B cell (primary cell): Measurements from ENCODE around the gene TJAP1. TPM values are rescaled to one million over a fixed set of nuclear protein-coding genes. Genes with fewer than 3 reads are reported as not detected.

Source experiments
- ATAC-seq: fragments of 200-7000 bp; cut with Tn5 transposase; one replicate; pipeline ENCODE4 v1.10.0; 2021; ENCODE audit warnings: low read depth, mild to moderate bottlenecking, moderate number of reproducible peaks, moderate library complexity
- CTCF ChIA-PET: fragments of 350-600 bp; sonication (Branson Sonifier 250); formaldehyde crosslinking; loops from one replicate; lab custom pipeline; 2021; ENCODE audit warnings: antibody characterized with exemption, inconsistent platforms; lab: Charles Lee
- POLR2A ChIA-PET: fragments of 350-600 bp; sonication (Branson Sonifier 250); formaldehyde crosslinking; loops from one replicate; lab custom pipeline; 2021; ENCODE audit warnings: antibody characterized with exemption; lab: Charles Lee
- DNase-seq: peaks from one replicate; pipeline ENCODE4 v3.0.0; 2013
- H2AFZ ChIP-seq: 2 replicates; pipeline ENCODE4 v1.6.1; 2012; ENCODE audit warnings: mild to moderate bottlenecking, low read depth, low read length; ENCODE audit not compliant: insufficient read depth, poor library complexity, severe bottlenecking
- H3K27ac ChIP-seq, 2 donors: 1 replicate in 1 of 2; 2 replicates in 1 of 2; pipeline ENCODE4 v1.5.1; 2012 to 2013; ENCODE audit warnings: low read length in 2 of 2, mild to moderate bottlenecking in 2 of 2, moderate library complexity in 1 of 2
- H3K27me3 ChIP-seq, 4 experiments: fragments of 200-600 bp in 1 of 4; sonication (generic) in 1 of 4; replicated peaks in 1 of 4; 1 replicate in 2 of 4; 2 replicates in 2 of 4; pipeline versions ENCODE4 v1.6.1 to v1.7.0; 2013 to 2016; ENCODE audit warnings: low read length in 3 of 4, mild to moderate bottlenecking in 2 of 4, mixed read lengths in 1 of 4, moderate library complexity in 1 of 4; ENCODE audit not compliant: insufficient read depth in 4 of 4, control insufficient read depth in 3 of 4; ENCODE audit errors: control extremely low read depth in 1 of 4
- H3K36me3 ChIP-seq, 2 experiments: replicated peaks in 1 of 2; 1 replicate in 1 of 2; 2 replicates in 1 of 2; pipeline versions ENCODE4 v1.6.1 to v1.7.1; 2013; ENCODE audit warnings: low read length in 1 of 2; ENCODE audit not compliant: insufficient read depth in 2 of 2, control insufficient read depth in 1 of 2; ENCODE audit errors: control extremely low read depth in 1 of 2, extremely low read depth in 1 of 2
- H3K4me1 ChIP-seq, 2 donors: fragments of 200-600 bp in 1 of 2; sonication (generic) in 1 of 2; 1 replicate in 1 of 2; 2 replicates in 1 of 2; pipeline versions ENCODE4 v1.5.1 to v1.6.1; 2013 to 2017; ENCODE audit warnings: low read length in 2 of 2; ENCODE audit not compliant: control insufficient read depth in 2 of 2, insufficient read depth in 2 of 2
- H3K4me2 ChIP-seq: replicated peaks from 2 replicates; pipeline ENCODE3; 2012; ENCODE audit warnings: mild to moderate bottlenecking, low read depth, low read length; ENCODE audit not compliant: poor library complexity, severe bottlenecking
- H3K4me3 ChIP-seq, 5 experiments: fragments of 200-600 bp in 1 of 5; sonication (generic) in 1 of 5; 1 replicate in 3 of 5; 2 replicates in 2 of 5; pipeline versions ENCODE4 v1.5.1 to v1.7.0; 2011 to 2016; ENCODE audit warnings: low read length in 4 of 5, mild to moderate bottlenecking in 4 of 5, low read depth in 2 of 5, control low read depth in 1 of 5, moderate library complexity in 1 of 5; ENCODE audit not compliant: insufficient read depth in 1 of 5; ENCODE audit errors: control extremely low read depth in 1 of 5, extremely low read depth in 1 of 5
- H3K79me2 ChIP-seq: fragments of 200-600 bp; sonication (generic); one replicate; pipeline ENCODE4 v1.6.0; 2016; ENCODE audit warnings: low read length; ENCODE audit not compliant: control insufficient read depth, insufficient read depth
- H3K9ac ChIP-seq: fragments of 200-600 bp; sonication (generic); 2 replicates; pipeline ENCODE4 v1.6.1; 2017; ENCODE audit warnings: mild to moderate bottlenecking, low read length, moderate library complexity
- H3K9me3 ChIP-seq, 3 donors: one replicate each; pipeline versions ENCODE4 v1.6.1 to v1.7.1; 2013; ENCODE audit warnings: low read length in 2 of 3; ENCODE audit not compliant: control insufficient read depth in 2 of 3, insufficient read depth in 1 of 3; ENCODE audit errors: control extremely low read depth in 1 of 3
- H4K20me1 ChIP-seq: 2 replicates; pipeline ENCODE4 v1.6.0; 2012; ENCODE audit warnings: mild to moderate bottlenecking, low read length; ENCODE audit not compliant: insufficient read depth, control insufficient read depth, poor library complexity, severe bottlenecking
- H3K27ac Mint-ChIP-seq: one replicate; pipeline ENCODE4 v1.8.0; 2021; ENCODE audit warnings: mixed read lengths
- H3K27me3 Mint-ChIP-seq: one replicate; pipeline ENCODE4 v1.8.0; 2021; ENCODE audit warnings: mixed read lengths
- H3K4me1 Mint-ChIP-seq: one replicate; pipeline ENCODE4 v1.8.0; 2021; ENCODE audit warnings: mixed read lengths
- H3K4me3 Mint-ChIP-seq: one replicate; pipeline ENCODE4 v1.8.0; 2021; ENCODE audit warnings: mixed read lengths
- H3K9me3 Mint-ChIP-seq: one replicate; pipeline ENCODE4 v1.8.0; 2022; ENCODE audit warnings: mixed read lengths; ENCODE audit not compliant: insufficient read depth
- CTCF ChIP-seq: fragments of 200-600 bp; IDR thresholded peaks from one replicate; pipeline ENCODE4 v1.8.0; 2022; ENCODE audit warnings: antibody characterized with exemption, mild to moderate bottlenecking
- EZH2 ChIP-seq: IDR thresholded peaks from 2 replicates; pipeline ENCODE4 v1.6.1; 2012; ENCODE audit warnings: borderline replicate concordance, low read depth, mild to moderate bottlenecking, moderate library complexity, low read length; ENCODE audit not compliant: insufficient read depth, poor library complexity, severe bottlenecking
- WGBS: methylation state at CpG from one replicate; pipeline ENCODE4 v1.1.5; 2013; ENCODE audit warnings: missing lambda C conversion rate; ENCODE audit not compliant: insufficient coverage; 5-methylcytosine and 5-hydroxymethylcytosine counted together
- intact Hi-C: fragments of 100-400 bp; cut with micrococcal nuclease; formaldehyde crosslinking; loops from one replicate; pipeline ENCODE4 v1.10.0; 2022
- polyA plus RNA-seq: library from polyadenylated mRNA; depleted of rRNA; stranded (reverse); fragments of >200 nt; gene quantifications from 2 replicates; pipeline ENCODE4 v1.2.3, GENCODE V29; 2012
- total RNA-seq, 2 donors: library from RNA; stranded (reverse); fragments of 120-200 nt in 1 of 2; gene quantifications; 1 replicate in 1 of 2; 2 replicates in 1 of 2; pipeline versions ENCODE4 v1.2.3 to v1.2.4, GENCODE V29; 2013 to 2022

The TJAP1 gene
- total and polyA plus RNA-seq, 2 donors (not counting 1 experiment from before 2014, with no cell fraction given), result 59.1 to 70.7 TPM

GRCh38 chr6:43493230-43493629, 15.9 kb downstream of the TJAP1 start:
- POLR2A ChIA-PET, result interaction anchor here (0.5 to 0.6 kb wide), 2 partner anchors 22 to 125 kb away, joined by 3 read pairs; no protein-coding TSS in a partner anchor
- H3K4me3 Mint-ChIP-seq, result no peak overlapping the region

More at GRCh38 chr6:43493230-43493629, 15.9 kb downstream of the TJAP1 start:
- no peaks in the 10 kb centered on the region for H3K9me3 Mint-ChIP-seq
- Histone ChIP-seq H3K9ac (no peak overlapping the region), H3K79me2 (peaks cover 30% of the 10 kb centered on the region), H3K4me2 (no peak overlapping the region), H3K36me3 (peaks cover 0 to 36% of the 10 kb centered on the region in 2 experiments), H3K4me3 (no peak overlapping the region), H3K27me3 (no peaks in the 10 kb centered on the region), H2AFZ (no peak overlapping the region), H4K20me1 (no peaks in the 10 kb centered on the region), H3K4me1 (peaks cover 0 to 6% of the 10 kb centered on the region in 2 donors), H3K27ac (no peak overlapping the region), H3K9me3 (no peaks in the 10 kb centered on the region)
- intact Hi-C loops, result no loop called here
- 100% methylated on average over 2 of the region's 2 CpGs for WGBS
- DNase-seq, result no peak
- H3K27ac Mint-ChIP-seq, result no peak overlapping the region
- TF ChIP-seq EZH2, result no peak
- TF ChIP-seq CTCF, result no peak
- peaks cover 18% of the 10 kb centered on the region for H3K4me1 Mint-ChIP-seq
- CTCF ChIA-PET, result interaction anchor here (0.6 to 8.0 kb wide), 4 partner anchors 9 to 700 kb away, joined by 3 to 69 read pairs (median 3); no protein-coding TSS in a partner anchor
- no peak for ATAC-seq
- H3K27me3 Mint-ChIP-seq, result no peaks in the 10 kb centered on the region
